H1 (cell line): ENCODE data around the gene HES1. TPM values are rescaled to one million over a fixed set of nuclear protein-coding genes. Genes with fewer than 3 reads are reported as not detected.

Source experiments
- CTCF ChIA-PET: fragments of 300-600 bp; sonication (Branson Sonifier 250); formaldehyde crosslinking; loops from one replicate; lab custom pipeline; 2021; ENCODE audit not compliant: partially characterized antibody; lab: Charles Lee
- POLR2A ChIA-PET: fragments of 300-600 bp; sonication (Branson Sonifier 250); formaldehyde crosslinking; loops from one replicate; lab custom pipeline; 2021; ENCODE audit warnings: inconsistent platforms; ENCODE audit not compliant: partially characterized antibody; lab: Charles Lee
- DNase-seq, 2 experiments: peaks; one replicate each; pipeline versions ENCODE4 v3.0.0 to v3.0.0-alpha.2; 2010 to 2022; ENCODE audit warnings: low spot score in 2 of 2, low read depth in 1 of 2, mixed read lengths in 1 of 2
- FAIRE-seq: peaks from 2 replicates; lab custom pipeline; 2011; peaks lifted over from hg19 to GRCh38; lab: Jason Lieb, UNC
- H2AFZ ChIP-seq: 2 replicates; pipeline ENCODE4 v1.8.1; 2012; ENCODE audit warnings: low read length, inconsistent platforms
- H2AK5ac ChIP-seq: 2 replicates; pipeline ENCODE4 v1.6.1; 2013; ENCODE audit warnings: low read depth, low read length
- H2BK120ac ChIP-seq: replicated peaks from 2 replicates; pipeline ENCODE3; 2013; ENCODE audit warnings: low read depth, low read length, inconsistent platforms
- H2BK12ac ChIP-seq: 2 replicates; pipeline ENCODE4 v1.6.1; 2013; ENCODE audit warnings: low read depth, low read length
- H2BK15ac ChIP-seq: 2 replicates; pipeline ENCODE4 v1.6.1; 2013; ENCODE audit warnings: low read length
- H2BK20ac ChIP-seq: 2 replicates; pipeline ENCODE4 v1.6.1; 2013; ENCODE audit warnings: low read length
- H2BK5ac ChIP-seq: 2 replicates; pipeline ENCODE4 v1.6.1; 2013; ENCODE audit warnings: low read depth, low read length
- H3K14ac ChIP-seq: 2 replicates; pipeline ENCODE4 v1.6.1; 2013; ENCODE audit warnings: inconsistent platforms; ENCODE audit not compliant: insufficient read length
- H3K18ac ChIP-seq: 2 replicates; pipeline ENCODE4 v1.6.1; 2013; ENCODE audit warnings: low read length; ENCODE audit errors: extremely low read depth
- H3K23ac ChIP-seq: 2 replicates; pipeline ENCODE4 v1.6.1; 2013; ENCODE audit warnings: inconsistent platforms; ENCODE audit not compliant: insufficient read length
- H3K23me2 ChIP-seq: 2 replicates; pipeline ENCODE4 v1.6.1; 2013; ENCODE audit warnings: low read depth, low read length
- H3K27ac ChIP-seq: 2 replicates; pipeline ENCODE4 v1.6.1; 2011; ENCODE audit warnings: low read depth, low read length, inconsistent platforms
- H3K27me3 ChIP-seq, 4 experiments: replicated peaks in 1 of 4; 1 replicate in 1 of 4; 2 replicates in 3 of 4; pipeline versions ENCODE4 v1.6.1 to v1.8.1; 2011 to 2013; ENCODE audit warnings: low read length in 3 of 4, mild to moderate bottlenecking in 3 of 4, inconsistent platforms in 2 of 4, mixed read lengths in 2 of 4, moderate library complexity in 1 of 4; ENCODE audit not compliant: control insufficient read depth in 3 of 4, insufficient read depth in 3 of 4; ENCODE audit errors: extremely low read depth in 1 of 4
- H3K36me3 ChIP-seq, 4 experiments: 2 replicates each; pipeline versions ENCODE4 v1.6.1 to v1.8.1; 2011 to 2013; ENCODE audit warnings: mild to moderate bottlenecking in 4 of 4, low read length in 3 of 4, moderate library complexity in 2 of 4, control low read depth in 1 of 4, inconsistent platforms in 1 of 4; ENCODE audit not compliant: insufficient read depth in 4 of 4, control insufficient read depth in 2 of 4
- H3K4ac ChIP-seq: replicated peaks from 2 replicates; pipeline ENCODE3; 2013; ENCODE audit warnings: low read length, low read depth, mixed read lengths, inconsistent platforms; ENCODE audit not compliant: insufficient read length
- H3K4me1 ChIP-seq, 4 experiments: replicated peaks in 1 of 4; 1 replicate in 1 of 4; 2 replicates in 3 of 4; pipeline versions ENCODE4 v1.6.1 to v1.8.1; 2011 to 2013; ENCODE audit warnings: low read length in 3 of 4, inconsistent platforms in 2 of 4, mixed read lengths in 1 of 4; ENCODE audit not compliant: insufficient read depth in 4 of 4, control insufficient read depth in 3 of 4
- H3K4me2 ChIP-seq, 2 experiments: 2 replicates each; pipeline versions ENCODE4 v1.6.1 to v1.8.1; 2011 to 2013; ENCODE audit warnings: low read depth in 2 of 2, low read length in 2 of 2, control low read depth in 1 of 2, inconsistent platforms in 1 of 2, mild to moderate bottlenecking in 1 of 2; ENCODE audit not compliant: insufficient read depth in 1 of 2
- H3K4me3 ChIP-seq, 4 experiments: fragments of 200-600, 300-600 bp in 1 of 4; sonication (generic), shearing (Covaris generic), sonication (Bioruptor Twin) in 1 of 4; 2 replicates each; pipeline versions ENCODE4 v1.5.1 to v1.8.1; 2011 to 2016; ENCODE audit warnings: low read length in 4 of 4, low read depth in 3 of 4, control low read depth in 2 of 4, inconsistent platforms in 2 of 4, mild to moderate bottlenecking in 2 of 4, mixed read lengths in 1 of 4, moderate library complexity in 1 of 4; ENCODE audit not compliant: insufficient read depth in 2 of 4; ENCODE audit errors: extremely low read depth in 1 of 4
- H3K56ac ChIP-seq: replicated peaks from 2 replicates; pipeline ENCODE3; 2013; ENCODE audit warnings: low read depth, mild to moderate bottlenecking, mixed read lengths, low read length, inconsistent platforms; ENCODE audit not compliant: insufficient read length
- H3K79me1 ChIP-seq: 2 replicates; pipeline ENCODE4 v1.6.1; 2013; ENCODE audit warnings: low read depth, low read length, control low read depth
- H3K79me2 ChIP-seq, 2 experiments: 2 replicates each; pipeline versions ENCODE4 v1.6.1 to v1.8.1; 2012 to 2013; ENCODE audit warnings: low read length in 2 of 2, mild to moderate bottlenecking in 2 of 2, inconsistent platforms in 1 of 2; ENCODE audit not compliant: insufficient read depth in 2 of 2, control insufficient read depth in 1 of 2
- H3K9ac ChIP-seq, 4 experiments: replicated peaks in 1 of 4; 1 replicate in 1 of 4; 2 replicates in 3 of 4; pipeline versions ENCODE4 v1.6.1 to v1.8.1; 2011 to 2013; ENCODE audit warnings: low read depth in 3 of 4, low read length in 3 of 4, control low read depth in 2 of 4, mild to moderate bottlenecking in 2 of 4, moderate library complexity in 2 of 4, inconsistent platforms in 1 of 4; ENCODE audit errors: extremely low read depth in 1 of 4
- H3K9me3 ChIP-seq, 2 experiments: 2 replicates each; pipeline versions ENCODE4 v1.6.1 to v1.8.1; 2012 to 2013; ENCODE audit warnings: mild to moderate bottlenecking in 2 of 2, moderate library complexity in 2 of 2, control low read depth in 1 of 2, inconsistent platforms in 1 of 2, low read depth in 1 of 2, low read length in 1 of 2, mixed read lengths in 1 of 2; ENCODE audit not compliant: insufficient read depth in 2 of 2
- H4K20me1 ChIP-seq, 2 experiments: replicated peaks in 1 of 2; 2 replicates each; pipeline versions ENCODE3 to v1.8.1; 2011 to 2013; ENCODE audit warnings: inconsistent platforms in 2 of 2, low read length in 2 of 2, mild to moderate bottlenecking in 1 of 2; ENCODE audit not compliant: insufficient read depth in 2 of 2, control insufficient read depth in 1 of 2
- H4K5ac ChIP-seq: 2 replicates; pipeline ENCODE4 v1.6.1; 2013; ENCODE audit warnings: low read length, low read depth, mixed read lengths, inconsistent platforms; ENCODE audit not compliant: insufficient read length
- H4K8ac ChIP-seq: 2 replicates; pipeline ENCODE4 v1.8.0; 2013; ENCODE audit warnings: mild to moderate bottlenecking, moderate library complexity, low read length, inconsistent platforms; ENCODE audit not compliant: insufficient read depth; ENCODE audit errors: extremely low read depth
- H4K91ac ChIP-seq: replicated peaks from 2 replicates; pipeline ENCODE3; 2013; ENCODE audit warnings: low read length, mixed read lengths, inconsistent platforms; ENCODE audit not compliant: insufficient read length
- CHD2 ChIP-seq: IDR thresholded peaks from 2 replicates; pipeline ENCODE4 v1.6.1; 2012; ENCODE audit warnings: low read length, improper control_type of control experiment
- EGR1 ChIP-seq: IDR thresholded peaks from 2 replicates; pipeline ENCODE4 v1.6.1; 2011; ENCODE audit warnings: low read depth, low read length, borderline replicate concordance
- HDAC2 ChIP-seq, 2 experiments: fragments of 300-600 bp in 1 of 2; sonication (generic) in 1 of 2; IDR thresholded peaks; 2 replicates each; pipeline ENCODE4 v1.6.1; 2011 to 2012; ENCODE audit warnings: low read depth in 2 of 2, low read length in 2 of 2, mild to moderate bottlenecking in 2 of 2, moderate library complexity in 2 of 2, borderline replicate concordance in 1 of 2, inconsistent platforms in 1 of 2
- KDM1A ChIP-seq: fragments of 200-600, 300-600 bp; sonication (generic); IDR thresholded peaks from 2 replicates; pipeline ENCODE4 v1.7.1; 2016; ENCODE audit warnings: mild to moderate bottlenecking, low read length, borderline replicate concordance
- KDM4A ChIP-seq: IDR thresholded peaks from one replicate; pipeline ENCODE4 v1.7.1; 2012; ENCODE audit warnings: low read depth, mild to moderate bottlenecking, moderate library complexity, low read length, inconsistent platforms; ENCODE audit not compliant: severe bottlenecking
- MAFK ChIP-seq: IDR thresholded peaks from 2 replicates; pipeline ENCODE4 v1.6.1; 2012; ENCODE audit warnings: low read depth, mild to moderate bottlenecking, improper control_type of control experiment, low read length
- RAD21 ChIP-seq, 2 experiments: IDR thresholded peaks in 1 of 2; conservative IDR thresholded peaks in 1 of 2; 2 replicates each; pipeline ENCODE4 v1.6.1; 2011; ENCODE audit warnings: low read depth in 2 of 2, low read length in 2 of 2, improper control_type of control experiment in 1 of 2, inconsistent platforms in 1 of 2, mild to moderate bottlenecking in 1 of 2, moderate library complexity in 1 of 2
- SIX5 ChIP-seq: IDR thresholded peaks from 2 replicates; pipeline ENCODE4 v1.6.1; 2011; ENCODE audit warnings: mild to moderate bottlenecking, low read depth, low read length
- SRF ChIP-seq: IDR thresholded peaks from 2 replicates; pipeline ENCODE4 v1.6.1; 2011; ENCODE audit warnings: mild to moderate bottlenecking, low read depth, low read length, moderate library complexity
- ZNF274 ChIP-seq: IDR thresholded peaks from 2 replicates; pipeline ENCODE4 v1.7.0; 2012; ENCODE audit warnings: low read length, borderline replicate concordance; ENCODE audit errors: extremely low read depth
- WGBS, 2 experiments: shearing (Covaris generic) in 1 of 2; methylation state at CpG; one replicate each; pipeline versions ENCODE4 v1.1.6 to v1.1.7; 2013 to 2015; ENCODE audit warnings: low lambda C conversion rate in 2 of 2, mixed read lengths in 2 of 2, inconsistent platforms in 1 of 2, low coverage in 1 of 2, missing lambda C conversion rate in 1 of 2; ENCODE audit not compliant: insufficient replicate concordance in 2 of 2, insufficient coverage in 1 of 2, insufficient read length in 1 of 2; ENCODE audit errors: extremely low coverage in 1 of 2, missing lambda C conversion rate in 1 of 2; 5-methylcytosine and 5-hydroxymethylcytosine counted together
- polyA plus RNA-seq, 7 experiments: library from polyadenylated mRNA; depleted of rRNA in 3 of 7; stranded (reverse) in 5 of 7; unstranded in 2 of 7; fragments of >200 nt in 5 of 7; fragments of 200-250 nt in 2 of 7; gene quantifications; 1 replicate in 5 of 7; 2 replicates in 1 of 7; 4 replicates in 1 of 7; pipeline versions ENCODE4 v1.2.1 to v1.2.3, GENCODE V29; 2011 to 2013; ENCODE audit warnings: missing spikeins in 2 of 7, mixed read lengths in 2 of 7
- total RNA-seq: library from RNA; stranded (reverse); fragmentation: NEBNext Ultra II Directional; extraction: Animal tissue kit (Norgen Biotek cat#: 25700); gene quantifications from 2 replicates; pipeline ENCODE4 v1.2.1, GENCODE V29; 2021

The HES1 gene
- total and polyA plus RNA-seq, 2 of the 8 experiments (the other 6 are each of a cell fraction or from before 2014, with no cell fraction given): 7.9 to 12.9 TPM

DNA sequence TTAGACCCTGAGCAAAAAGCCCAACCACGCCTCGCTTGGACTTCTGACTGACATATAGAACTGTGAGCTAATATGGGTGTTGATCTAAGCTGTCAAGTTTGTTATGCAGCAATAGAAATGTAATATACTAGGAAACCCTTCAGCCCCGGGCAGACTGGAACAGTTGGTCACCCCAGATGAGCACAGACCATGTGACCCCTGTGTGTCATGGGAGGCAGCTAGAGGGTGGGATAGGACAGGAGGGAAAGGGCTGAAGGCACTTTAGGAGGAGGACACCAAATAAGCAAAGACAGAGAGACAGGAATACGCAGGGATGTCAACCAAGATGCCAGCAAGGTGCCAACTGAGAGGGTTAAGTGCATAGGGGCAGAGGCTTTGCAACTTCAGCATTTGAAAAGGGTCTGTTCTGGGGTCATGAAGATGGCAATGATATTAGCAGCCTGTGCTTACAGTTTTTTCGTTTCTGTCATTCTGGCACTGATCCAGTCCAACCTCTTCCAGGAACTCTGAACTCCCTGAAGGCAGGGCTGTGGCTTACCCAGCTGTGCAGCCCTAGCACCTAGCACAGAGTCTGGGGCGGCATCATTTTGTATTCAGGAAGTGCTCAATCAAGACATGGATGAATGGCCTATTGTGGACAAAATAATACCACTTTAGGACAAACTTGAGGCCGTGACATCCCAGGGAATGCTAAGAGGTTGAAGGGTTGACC is 51.4 kb downstream of the HES1 start:
- H2BK15ac ChIP-seq: no peak overlapping the region
- no peak overlapping the region for H3K18ac ChIP-seq
- 84% methylated on average over 7 of the region's 7 CpGs; no CpG with 5 or more reads in 1 of the 2 experiments for WGBS, 2 experiments
- peaks cover 0 to 4% (median 3%) of the 10 kb centered on the region in 4 experiments; a peak in 2 of 7 replicates for H3K4me1 ChIP-seq
- no peak overlapping the region for H4K8ac ChIP-seq
- no peak overlapping the region for H4K5ac ChIP-seq
- no peak overlapping the region for H4K91ac ChIP-seq
- H3K27ac ChIP-seq: no peak overlapping the region
- no peak overlapping the region for H3K4ac ChIP-seq
- CTCF ChIA-PET: interaction anchor here (0.9 to 2.0 kb wide), 3 partner anchors 60 to 404 kb away, joined by 3 to 7 read pairs (median 5); no protein-coding TSS in a partner anchor
- H2BK5ac ChIP-seq: no peak overlapping the region
- H3K4me3 ChIP-seq: no peak overlapping the region
- H2BK12ac ChIP-seq: no peak overlapping the region
- H2BK120ac ChIP-seq: no peak overlapping the region
- H3K14ac ChIP-seq: no peak overlapping the region
- no peaks in the 10 kb centered on the region for H3K9me3 ChIP-seq
- no peaks in the 10 kb centered on the region for H3K36me3 ChIP-seq
- H2AFZ ChIP-seq: no peak overlapping the region
- no peaks in the 10 kb centered on the region for H4K20me1 ChIP-seq
- H3K56ac ChIP-seq: no peak overlapping the region
- H3K23ac ChIP-seq: no peak overlapping the region
- no peak overlapping the region for H2BK20ac ChIP-seq
- H2AK5ac ChIP-seq: no peak overlapping the region
- H3K4me2 ChIP-seq: no peak overlapping the region
- no peaks in the 10 kb centered on the region for H3K27me3 ChIP-seq
- POLR2A ChIA-PET: no interaction called here
- no peak overlapping the region for H3K9ac ChIP-seq
- no peaks in the 10 kb centered on the region for H3K79me1 ChIP-seq
- FAIRE-seq (no peak), DNase-seq (no peak)
- H3K79me2 ChIP-seq: no peaks in the 10 kb centered on the region
- H3K23me2 ChIP-seq: no peaks in the 10 kb centered on the region
- TF ChIP-seq KDM4A: no peak
- TF ChIP-seq RAD21 (IDR thresholded peaks at IDR 0.05 in 1 of 2, conservative IDR thresholded peaks at IDR 0.05 in 1 of 2; ENCODE audit: low read depth in 2 of 2, low read length in 2 of 2): no peak
- no peak for TF ChIP-seq KDM1A
- no peak for TF ChIP-seq MAFK
- no peak for TF ChIP-seq ZNF274
- no peak for TF ChIP-seq SRF
- TF ChIP-seq CHD2: no peak
- no peak for TF ChIP-seq SIX5
- TF ChIP-seq HDAC2 (IDR thresholded peaks at IDR 0.05; ENCODE audit: borderline replicate concordance in 1 of 2, low read depth in 2 of 2, low read length in 2 of 2): no peak
- TF ChIP-seq EGR1: no peak
